COLO668 (cell line): ENCODE measurements around the gene RBPMS2.
"Not testable (repeated sequence)": the region's sequence is repeated elsewhere in the genome, so short reads cannot be mapped to it uniquely, and the experiment has no call there.

Source experiments
- DNase-seq: peaks from one replicate; lab custom pipeline; 2025; ENCODE audit not compliant: unreplicated experiment; lab: John Stamatoyannopoulos, UW

The RBPMS2 gene

DNA sequence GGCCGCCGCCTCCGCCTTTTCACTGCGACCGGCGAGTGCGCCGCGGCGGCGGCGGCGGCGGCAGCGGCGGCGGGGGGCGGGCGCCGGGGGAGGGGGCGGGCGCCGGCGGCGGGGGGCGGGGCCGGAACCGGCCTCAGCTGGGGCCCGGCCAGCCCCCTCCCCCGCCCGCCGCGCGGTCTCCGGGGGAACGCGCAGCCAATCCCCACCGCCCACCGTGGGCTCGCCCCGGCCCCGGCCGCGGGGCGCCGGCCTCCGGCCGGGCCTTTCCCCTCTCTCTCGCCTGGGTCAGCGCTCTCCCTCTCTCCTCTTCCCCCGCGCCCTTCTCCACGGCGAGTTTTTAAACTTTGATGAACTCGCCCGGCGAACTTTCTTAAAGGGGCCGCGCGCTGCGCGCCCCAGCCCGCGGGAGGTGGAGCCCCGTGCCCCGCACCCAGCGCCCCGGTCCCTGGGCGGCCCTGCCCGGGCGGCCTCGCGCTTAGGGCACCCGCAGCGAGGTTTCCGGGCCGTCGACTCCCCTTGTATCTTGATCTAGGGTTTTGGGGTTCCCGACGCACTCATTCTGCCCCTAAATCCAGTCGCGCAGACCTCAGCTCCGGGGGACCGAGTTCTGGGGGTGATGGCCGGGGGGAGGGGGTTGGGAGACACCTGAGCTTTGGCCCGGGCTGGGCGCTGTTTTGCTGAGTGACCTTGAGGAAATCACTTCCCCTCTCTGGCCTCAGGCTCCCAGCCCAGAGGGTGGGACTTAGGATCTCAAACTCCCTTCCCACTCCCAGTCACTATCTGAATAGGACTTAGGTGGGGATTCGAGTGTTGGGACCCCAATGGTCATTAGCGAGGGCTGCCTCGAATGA lies at the start of gene RBPMS2:
TSS of gene RBPMS2 (minus strand) at position 39 of the 851 bp plus-strand sequence. CDS start 270 bp downstream, outside the sequence.
- no peak for DNase-seq

DNA sequence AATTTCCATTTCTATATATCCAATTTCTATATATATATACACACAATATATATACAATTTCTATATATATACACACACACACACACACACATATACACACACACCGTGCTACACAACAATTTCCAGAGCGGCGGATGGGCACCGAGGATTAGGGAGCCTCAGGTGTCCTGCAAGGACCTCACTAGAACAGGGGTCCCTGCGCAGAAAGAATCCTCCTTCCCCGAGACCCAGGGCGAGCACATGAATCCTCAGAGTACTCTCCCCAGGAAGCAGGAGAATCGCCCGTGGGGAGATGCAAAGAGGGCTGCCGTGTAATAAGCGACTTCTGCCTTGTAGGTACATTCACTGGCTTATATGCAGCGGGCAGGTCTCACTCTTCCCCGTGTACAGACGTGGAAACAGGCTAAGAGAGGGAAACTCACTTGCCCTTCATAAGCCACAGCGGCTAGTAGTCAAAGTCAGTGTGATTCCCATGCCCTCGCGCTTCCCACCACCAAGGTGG lies 49.6 kb upstream of the RBPMS2 start:
- peak; percentile 26 for DNase-seq

DNA sequence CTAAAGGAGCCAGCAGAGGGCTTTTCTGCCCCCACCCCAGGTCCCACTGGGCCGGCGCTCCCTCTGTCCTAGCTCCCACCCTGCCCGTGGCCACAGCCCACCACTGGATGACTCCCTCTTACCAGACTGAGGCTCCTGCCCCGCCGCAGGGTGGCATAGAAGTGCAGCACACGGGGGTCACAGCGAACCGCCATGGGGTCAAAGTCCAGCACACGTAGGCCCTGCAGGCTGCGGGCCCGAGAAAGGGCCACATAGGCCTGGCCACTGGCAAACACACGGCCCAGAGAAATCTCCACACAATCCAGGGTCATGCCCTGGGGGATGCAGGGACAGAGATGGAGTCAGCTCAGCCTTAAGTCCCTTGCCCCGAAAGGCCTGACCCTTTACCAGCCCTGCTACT lies 41.1 kb upstream of the RBPMS2 start:
- no peak for DNase-seq

DNA sequence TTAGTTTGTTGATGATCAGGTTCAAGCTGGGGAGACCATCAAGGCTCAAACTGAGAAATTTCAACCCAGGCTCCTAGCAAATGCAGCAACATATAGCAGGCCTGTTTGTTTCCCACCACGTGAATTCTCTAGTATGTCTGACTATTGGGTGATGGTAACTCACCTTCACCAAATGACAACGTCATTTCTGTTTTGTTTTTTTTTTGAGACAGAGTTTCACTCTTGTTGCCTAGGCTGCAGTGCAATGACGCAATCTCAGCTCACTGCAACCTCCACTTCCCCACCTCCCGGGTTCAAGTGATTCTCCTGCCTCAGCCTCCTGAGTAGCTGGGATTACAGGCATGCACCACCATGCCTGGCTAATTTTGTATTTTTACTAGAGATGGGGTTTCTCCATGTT lies 39.6 kb upstream of the RBPMS2 start:
- not testable (repeated sequence) for DNase-seq

DNA sequence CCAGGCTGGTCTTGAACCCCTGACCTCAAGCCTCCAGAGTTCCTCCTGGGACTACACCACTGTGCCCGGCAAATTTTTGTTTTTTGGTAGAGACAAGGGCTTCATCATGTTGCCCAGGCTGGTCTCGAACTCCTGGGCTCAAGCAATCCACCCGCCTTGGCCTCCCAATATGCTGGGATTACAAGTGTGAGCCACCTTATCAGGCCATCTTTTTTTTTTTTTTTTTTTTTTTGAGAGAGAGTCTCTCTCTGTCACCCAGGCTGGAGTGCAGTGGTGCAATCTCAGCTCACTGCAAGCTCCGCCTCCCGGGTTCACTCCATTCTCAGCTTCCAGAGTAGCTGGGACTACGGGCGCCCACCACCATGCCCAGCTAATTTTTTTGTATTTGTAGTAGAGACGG lies 38.9 kb upstream of the RBPMS2 start:
- not testable (repeated sequence) for DNase-seq

DNA sequence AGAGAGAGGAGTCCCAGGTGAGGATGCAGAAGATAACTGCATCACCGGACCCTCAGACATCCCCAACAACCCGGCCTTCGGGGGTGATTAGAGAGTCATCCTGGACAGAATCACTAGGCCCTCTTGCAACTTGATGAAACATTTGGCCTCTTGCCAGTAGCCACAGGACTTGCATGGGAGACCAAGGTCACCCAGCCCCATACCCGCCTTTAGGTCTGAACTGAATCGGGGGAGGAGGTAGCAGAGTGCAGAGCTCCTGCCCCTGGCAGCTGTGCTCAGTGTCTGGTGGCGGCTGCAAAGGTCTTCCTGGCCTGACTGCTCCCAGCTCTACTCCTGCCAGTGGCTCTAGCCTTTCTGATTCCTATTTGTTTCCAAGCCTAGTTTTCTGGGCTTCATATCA lies 37.7 kb upstream of the RBPMS2 start:
- peak; percentile 9 for DNase-seq

DNA sequence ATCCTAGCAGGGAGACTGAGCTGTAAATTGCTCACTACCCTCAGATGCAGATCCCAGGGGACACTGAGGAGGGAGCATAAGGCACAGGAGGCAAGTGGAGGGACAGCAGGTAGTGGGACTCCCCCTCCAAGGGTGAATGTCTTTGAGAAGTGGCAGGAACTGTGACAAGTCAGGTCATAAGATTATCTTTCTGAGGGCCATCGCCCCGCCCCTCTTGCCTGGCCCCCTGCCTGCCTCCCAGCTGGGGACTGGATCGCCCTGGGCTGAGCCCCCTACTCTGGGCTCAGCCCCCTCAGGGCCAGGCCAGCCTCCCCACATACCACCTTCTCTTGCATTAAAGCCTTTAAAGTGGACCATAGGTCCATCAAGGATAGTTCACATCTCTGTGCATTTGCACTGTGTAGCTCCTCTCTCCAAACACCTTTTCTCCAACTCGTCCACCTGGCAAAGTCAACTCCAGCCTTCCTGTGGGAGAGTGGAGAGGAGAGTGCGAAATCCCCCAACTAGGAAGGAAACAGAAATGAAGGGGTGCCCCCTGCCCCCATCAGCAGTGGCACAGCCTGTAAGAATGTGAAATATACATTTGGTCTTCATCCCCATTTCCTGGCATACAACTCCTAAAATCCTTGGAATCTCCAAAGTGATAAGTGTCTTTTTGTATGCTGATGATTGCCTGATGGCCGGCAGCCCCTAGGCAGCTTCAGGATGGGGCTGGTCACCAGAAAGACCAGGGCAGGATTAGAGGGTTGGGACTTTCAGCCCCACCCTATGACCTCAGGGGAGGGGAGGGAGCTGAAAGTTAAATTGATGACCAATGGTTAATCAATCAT lies 35.3 kb upstream of the RBPMS2 start:
- no peak for DNase-seq

DNA sequence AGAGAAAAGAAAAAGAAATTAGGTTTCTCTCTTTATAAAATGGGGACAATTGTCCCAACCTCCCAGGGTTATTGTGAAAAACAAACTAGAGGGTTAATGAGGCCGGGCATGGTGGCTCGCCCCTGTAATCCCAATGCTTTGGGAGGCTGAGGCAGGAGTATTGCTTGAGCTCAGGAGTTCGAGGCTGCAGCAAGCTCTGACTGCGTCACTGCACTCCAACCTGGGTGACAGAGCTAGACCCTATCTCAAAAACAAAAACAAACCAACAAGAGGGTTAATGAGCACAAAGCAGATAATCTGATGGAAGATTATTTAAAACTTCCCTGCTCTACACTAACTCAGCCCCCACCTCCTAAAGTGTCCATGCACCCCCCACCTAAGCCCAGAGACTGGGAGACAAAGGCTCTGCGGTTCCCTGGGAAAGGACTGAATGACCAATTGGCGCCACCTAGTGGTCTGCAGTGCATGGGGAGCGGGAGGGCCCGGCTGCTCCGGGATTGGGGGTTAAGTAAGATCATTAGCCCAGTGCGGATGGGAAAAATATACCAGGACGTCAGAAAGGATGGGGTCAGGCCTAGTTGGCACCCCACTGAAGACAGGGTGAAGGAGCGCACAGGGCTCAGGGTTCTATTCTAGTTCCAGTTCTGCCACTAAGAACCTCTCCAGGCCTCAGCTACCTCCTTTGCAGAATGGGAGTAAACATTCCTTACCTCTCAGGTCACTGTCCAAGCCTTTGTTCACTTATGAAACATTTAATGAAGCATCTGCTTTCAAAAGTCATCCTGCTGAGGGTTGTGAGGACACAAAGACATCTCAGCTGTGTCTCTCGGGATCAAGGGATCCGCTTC lies 34.5 kb upstream of the RBPMS2 start:
- peak; percentile 75 for DNase-seq

DNA sequence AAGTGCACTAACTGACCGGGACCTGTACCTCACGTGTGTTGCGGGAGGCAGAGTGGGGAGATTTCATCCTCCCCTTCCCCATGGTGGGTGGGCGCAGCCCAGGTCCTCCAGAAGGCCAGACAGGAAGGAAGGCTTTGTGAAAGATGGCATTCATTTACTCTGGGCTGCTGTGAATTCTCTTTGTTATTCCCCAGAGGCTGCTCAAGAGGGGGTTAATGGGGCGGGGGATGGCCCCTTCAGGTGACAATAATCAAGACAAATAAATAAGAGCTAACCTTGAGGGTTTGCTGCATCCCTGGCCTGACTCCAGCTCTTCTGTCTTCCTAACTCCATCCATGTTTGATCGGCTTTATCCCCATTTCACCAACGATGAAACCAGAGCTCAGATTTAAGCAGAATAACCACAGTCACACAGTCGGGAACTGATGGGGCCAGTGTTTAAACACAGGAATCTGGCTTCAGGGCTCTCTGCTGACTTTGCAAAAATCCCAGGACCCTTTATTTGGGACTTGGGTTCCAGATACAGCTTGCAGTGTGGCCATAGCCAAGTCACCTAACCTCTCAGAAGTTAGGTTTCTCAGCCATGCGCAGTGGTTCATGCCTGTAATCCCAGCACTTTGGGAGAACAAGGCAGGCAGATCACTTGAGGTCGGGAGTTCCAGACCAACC lies 33.5 kb upstream of the RBPMS2 start:
- DNase-seq = no peak

DNA sequence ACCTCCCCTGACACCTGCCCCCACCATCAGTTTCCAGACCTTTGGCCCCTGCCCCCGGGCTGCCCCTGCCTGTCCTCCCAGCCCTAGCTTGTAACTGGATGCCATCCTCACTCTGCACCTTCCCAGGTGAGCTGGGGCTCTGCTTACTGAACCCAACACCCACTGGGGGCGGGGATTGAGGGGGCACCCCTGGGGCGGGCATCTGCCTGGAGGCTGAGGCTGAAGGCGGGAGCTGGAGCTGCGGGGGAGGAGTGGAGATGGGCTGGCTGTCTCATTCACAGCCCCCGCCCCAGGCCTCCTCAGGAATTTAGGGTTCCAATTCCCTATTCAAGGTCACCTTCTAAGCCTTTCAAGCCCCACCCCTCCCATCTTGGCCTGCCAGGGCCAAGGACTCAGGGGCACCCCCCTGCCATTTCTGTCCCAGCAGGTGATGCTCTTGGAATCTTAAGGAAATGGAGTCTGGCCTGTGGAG lies 32.4 kb upstream of the RBPMS2 start:
- DNase-seq = no peak

DNA sequence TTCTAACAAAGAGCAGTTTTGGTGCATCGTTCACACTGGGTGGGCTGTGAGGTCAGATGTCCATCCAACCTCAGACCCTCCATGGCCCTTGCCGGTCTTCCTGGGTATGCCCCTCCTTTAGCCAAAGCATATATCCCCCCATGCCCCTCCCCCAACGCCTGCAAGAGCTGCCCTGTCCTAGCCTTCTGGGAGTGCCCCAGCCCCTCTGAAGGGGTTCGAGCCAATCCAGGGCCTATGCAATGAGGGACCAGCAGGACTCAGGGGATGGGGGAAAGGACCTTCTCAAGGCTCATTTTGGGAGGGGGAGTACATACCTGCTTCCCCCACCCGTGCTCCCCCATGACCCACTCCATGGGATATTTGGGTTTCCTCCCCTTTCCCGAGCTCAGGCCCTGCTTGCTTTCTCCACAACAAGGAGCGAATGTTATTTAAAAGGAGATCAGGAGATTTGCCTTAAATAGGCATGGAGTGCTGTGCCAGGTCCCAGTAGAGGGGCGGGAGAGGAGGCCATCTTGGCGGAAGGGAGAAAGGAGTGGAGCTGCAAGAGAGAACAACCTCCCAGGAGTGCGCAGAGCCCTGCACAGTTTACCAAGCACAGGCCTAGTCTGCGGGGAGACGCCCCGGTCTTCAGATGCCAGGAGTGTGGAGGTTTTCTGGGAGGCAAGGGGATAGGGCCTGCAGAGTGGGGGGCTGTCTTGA lies 31.8 kb upstream of the RBPMS2 start:
- no peak for DNase-seq

DNA sequence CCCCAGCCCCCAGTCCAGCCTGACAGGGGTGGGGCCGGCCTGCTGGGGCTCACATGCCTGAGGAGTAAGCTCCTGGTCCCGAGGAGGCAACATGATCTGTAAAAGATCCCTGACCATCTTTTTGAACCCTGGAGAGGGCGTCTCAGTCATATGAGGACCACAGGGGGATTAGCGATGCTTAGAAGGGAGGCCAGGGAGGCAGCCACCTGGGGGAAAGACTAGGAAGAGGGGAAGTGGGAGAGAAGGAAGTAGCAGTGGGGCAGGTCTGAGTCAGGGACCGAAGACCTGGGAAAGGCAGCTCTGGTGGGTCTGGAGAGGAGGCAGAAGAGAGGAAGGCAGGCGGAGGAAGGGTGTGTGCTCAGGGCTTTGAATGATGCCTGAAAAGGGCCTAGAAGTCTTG lies 31.1 kb upstream of the RBPMS2 start:
- DNase-seq = no peak

DNA sequence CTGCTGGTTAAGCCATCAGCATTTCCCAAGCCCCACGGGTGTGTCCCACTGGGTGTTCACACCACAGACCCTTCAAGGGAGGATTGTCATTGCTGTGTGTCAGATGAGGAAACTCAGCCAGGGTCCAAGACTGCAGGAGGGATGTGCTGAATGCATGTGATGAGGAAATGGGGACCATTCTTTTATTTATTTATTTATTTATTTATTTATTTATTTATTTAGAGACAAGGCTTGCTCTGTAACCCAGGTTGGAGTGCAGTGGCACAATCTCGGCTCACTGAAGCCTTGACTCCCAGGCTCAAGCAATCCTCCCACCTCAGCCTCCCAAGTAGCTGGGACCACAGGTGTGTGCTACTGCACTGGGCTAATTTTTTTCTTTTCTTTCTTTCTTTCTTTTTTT lies 29.2 kb upstream of the RBPMS2 start:
- DNase-seq = no peak

DNA sequence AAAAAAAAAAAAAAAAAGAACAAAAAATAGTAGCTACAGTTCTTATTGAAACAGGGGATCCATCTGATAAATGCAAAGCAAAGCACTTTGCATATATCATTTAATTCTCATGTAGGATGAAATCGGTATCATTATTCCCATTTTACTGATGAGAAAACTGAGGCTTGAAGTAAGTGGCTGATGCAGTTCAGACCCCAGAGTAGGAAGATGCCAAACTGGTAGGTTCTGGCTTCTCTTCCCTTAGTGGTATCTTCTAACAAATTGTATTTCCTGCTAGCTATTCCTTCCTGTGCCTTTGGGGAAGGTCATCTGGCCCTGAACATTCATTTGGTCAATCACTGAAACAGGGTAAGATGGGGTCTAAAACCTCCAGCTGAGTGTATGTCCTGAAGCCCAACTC lies 28.1 kb upstream of the RBPMS2 start:
- DNase-seq = no peak

DNA sequence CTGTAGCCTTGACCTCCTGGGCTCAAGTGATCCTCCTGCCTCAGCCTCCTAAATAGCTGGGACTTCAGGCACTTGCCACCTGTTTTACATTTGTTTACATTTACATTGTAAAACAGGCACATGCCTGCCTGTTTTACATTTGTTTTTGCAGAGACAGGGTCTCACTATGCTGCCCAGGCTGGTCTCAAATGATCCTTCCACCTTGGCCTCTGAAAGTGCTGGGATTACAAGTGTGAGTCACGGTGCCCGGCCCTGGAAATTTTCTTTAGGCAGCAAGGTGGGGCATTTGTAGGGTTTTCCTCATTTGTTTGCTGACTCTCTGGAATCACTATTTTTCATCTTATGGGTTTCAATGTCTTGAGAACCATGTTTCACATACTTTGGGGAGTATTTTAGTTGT lies 25.1 kb upstream of the RBPMS2 start:
- DNase-seq = no peak

DNA sequence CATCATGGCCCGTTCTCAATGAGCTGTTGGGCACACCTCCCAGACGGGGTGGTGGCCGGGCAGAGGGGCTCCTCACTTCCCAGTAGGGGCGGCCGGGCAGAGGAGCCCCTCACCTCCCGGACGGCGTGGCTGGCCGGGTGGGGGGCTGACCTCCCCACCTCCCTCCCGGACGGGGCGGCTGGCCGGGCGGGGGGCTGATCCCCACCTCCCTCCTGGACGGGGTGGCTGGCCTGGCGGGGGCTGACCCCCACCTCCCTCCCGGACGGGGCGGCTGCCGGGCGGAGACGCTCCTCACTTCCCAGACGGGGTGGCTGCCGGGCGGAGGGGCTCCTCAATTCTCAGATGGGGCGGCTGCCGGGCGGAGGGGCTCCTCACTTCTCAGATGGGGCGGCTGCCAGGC lies 23.5 kb upstream of the RBPMS2 start:
- not testable (repeated sequence) for DNase-seq

DNA sequence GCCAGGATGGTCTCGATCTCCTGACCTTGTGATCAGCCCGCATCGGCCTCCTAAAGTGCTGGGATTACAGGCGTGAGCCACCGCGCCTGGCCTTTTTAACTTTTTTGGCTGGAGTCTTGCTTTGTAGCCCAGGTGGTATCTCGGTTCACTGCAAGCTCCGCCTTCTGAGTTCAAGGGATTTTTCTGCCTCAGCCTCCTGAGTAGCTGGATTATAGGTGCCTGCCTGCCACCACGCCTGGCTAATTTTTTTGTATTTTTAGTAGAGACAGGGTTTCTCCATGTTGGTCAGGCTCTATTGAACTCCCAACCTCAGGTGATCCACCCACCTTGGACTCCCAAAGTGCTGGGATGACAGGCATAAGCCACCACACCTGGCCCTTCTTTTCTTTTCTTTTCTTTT lies 20.5 kb upstream of the RBPMS2 start:
- DNase-seq = not testable (repeated sequence)

DNA sequence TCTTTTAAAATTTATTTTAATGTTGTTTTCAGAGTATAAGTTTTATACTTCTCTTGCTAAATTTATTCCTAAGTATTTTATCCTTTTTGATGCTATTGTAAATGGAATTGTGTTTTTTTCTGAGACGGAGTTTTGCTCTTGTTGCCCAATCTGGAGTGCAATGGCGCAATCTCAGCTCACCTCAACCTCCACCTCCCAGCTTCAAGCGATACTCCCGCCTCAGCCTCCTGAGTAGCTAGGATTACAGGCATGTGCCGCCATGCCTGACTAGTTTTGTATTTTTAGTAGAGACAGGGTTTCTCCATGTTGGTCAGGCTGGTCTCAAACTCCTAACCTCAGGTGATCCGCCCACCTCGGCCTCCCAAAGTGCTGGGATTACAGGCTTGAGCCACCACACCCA lies 19.9 kb upstream of the RBPMS2 start:
- DNase-seq = not testable (repeated sequence)

DNA sequence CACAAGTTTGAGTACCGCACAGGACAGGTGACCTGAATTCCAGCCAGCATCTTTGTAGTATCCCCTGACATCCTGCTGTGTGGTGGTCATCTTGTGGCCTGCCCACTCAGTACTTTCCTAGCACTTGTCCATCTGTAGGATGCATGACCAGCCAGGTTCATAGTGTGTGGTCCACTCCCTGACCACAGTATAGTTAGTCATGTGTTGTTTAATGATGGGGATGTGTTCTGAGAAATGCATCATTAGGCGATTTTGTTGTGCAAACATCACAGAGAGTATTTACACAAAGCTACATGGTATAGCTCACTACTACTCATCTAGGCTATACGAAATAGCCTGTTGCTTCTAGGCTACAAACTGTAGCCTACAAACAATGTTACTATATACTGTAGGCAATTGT lies 16.9 kb upstream of the RBPMS2 start:
- no peak for DNase-seq

DNA sequence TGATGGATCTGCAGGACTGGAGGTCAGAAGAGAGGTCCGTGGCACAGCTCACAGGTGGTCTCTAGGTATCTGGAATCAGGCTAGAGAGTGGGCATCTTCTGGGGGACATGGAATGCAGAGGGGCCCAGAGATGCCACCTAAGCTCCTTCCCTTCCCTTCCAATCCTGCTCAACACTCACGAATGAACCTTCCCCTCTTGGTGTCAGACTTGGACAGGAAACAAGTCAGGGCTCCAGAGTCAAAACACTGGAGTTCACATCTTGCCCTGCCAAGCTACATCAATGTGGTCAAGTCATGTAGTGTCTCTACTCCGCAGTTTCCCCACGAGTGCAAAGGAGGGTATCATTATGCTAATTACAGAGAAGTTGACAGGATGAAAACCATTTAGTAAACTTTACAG lies 16.0 kb upstream of the RBPMS2 start:
- no peak for DNase-seq
